Stimulated activated CD8-positive, alpha-beta memory T cell treated with anti-CD3 and anti-CD28 coated beads, Interleukin-7, amount 100 ng/mL, for 1 hour (primary cell): ENCODE data around the gene FTO.

ENCODE experiments used
- DNase-seq, 2 donors: peaks; one replicate each; pipeline ENCODE4 v3.0.0-alpha.2; 2020; ENCODE audit warnings: low read depth in 2 of 2

Gene FTO

GRCh38 chr16:54050459-54051210, 346.7 kb downstream of the FTO start:
- DNase-seq: no peak

- DNase-seq: no peak
Observed at GRCh38 chr16:54051821-54052220, 347.9 kb downstream of the FTO start.

- DNase-seq: no peak
Observed at GRCh38 chr16:54052271-54052670, 348.3 kb downstream of the FTO start.

- no peak for DNase-seq
Observed at GRCh38 chr16:54053891-54054820, 350.2 kb downstream of the FTO start.

GRCh38 chr16:54055191-54055590, 351.2 kb downstream of the FTO start:
- DNase-seq: no peak

GRCh38 chr16:54055864-54056263, 351.9 kb downstream of the FTO start:
- DNase-seq: no peak

GRCh38 chr16:54056921-54057320, 353.0 kb downstream of the FTO start:
- DNase-seq: no peak

GRCh38 chr16:54059319-54059718, 355.4 kb downstream of the FTO start:
- no peak for DNase-seq

GRCh38 chr16:54060599-54061421, 356.9 kb downstream of the FTO start:
- DNase-seq: no peak

GRCh38 chr16:54061454-54061853, 357.5 kb downstream of the FTO start:
- DNase-seq: no peak

- no peak for DNase-seq
Observed at GRCh38 chr16:54062361-54063278, 358.7 kb downstream of the FTO start.

- DNase-seq: no peak
Observed at GRCh38 chr16:54063279-54063773, 359.4 kb downstream of the FTO start.

- DNase-seq: no peak
Observed at GRCh38 chr16:54066451-54067105, 362.6 kb downstream of the FTO start.

- DNase-seq: no peak
Observed at GRCh38 chr16:54067322-54068065, 363.5 kb downstream of the FTO start.

GRCh38 chr16:54068212-54068611, 364.3 kb downstream of the FTO start:
- DNase-seq: no peak

- DNase-seq: no peak
Observed at GRCh38 chr16:54069601-54070239, 365.8 kb downstream of the FTO start.

GRCh38 chr16:54070789-54071343, 366.9 kb downstream of the FTO start:
- no peak for DNase-seq

GRCh38 chr16:54071514-54071913, 367.6 kb downstream of the FTO start:
- no peak for DNase-seq

- DNase-seq: no peak
Observed at GRCh38 chr16:54072237-54072636, 368.3 kb downstream of the FTO start.
